ENCODE measurements around the gene LMNA.

DNA sequence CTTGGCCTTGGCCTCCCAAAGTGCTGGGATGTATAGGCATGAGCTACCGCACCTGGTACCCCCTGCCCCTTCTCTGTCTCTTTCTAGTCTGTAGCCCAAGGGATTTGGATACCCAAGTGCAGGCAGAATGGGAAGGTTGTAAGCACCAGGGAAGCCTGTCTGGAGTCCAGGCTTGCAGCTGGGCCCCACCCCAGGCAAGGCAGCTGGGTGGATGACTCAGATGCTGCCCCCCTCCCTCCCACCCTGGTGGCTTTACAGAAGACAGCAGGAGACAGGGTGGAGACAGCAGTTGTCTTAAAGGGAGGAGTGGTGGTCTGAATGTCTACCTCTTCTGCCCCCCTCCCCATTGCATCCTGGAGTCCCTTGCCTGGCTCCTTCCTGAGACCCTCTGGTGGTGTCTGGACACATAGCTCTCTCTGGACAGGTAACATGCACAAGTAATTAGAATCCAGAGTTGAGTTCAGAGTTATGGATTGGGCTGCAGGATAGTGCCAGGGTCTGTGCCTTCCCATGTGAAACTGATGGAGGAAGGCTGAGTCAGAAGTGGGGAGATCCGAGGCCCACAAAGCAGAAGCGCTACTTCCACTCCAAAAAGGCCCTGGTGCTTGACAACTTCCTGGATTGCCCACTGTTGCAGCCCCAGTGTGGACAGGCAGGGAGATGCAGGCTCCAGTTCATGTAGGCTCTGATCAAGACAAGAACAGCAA, 5.1 kb downstream of the LMNA start:
- TF ChIP-seq CTCF (IDR thresholded peaks at IDR 0.05) (peak; percentile 9), EZH2 (IDR thresholded peaks at IDR 0.05; ENCODE audit: borderline replicate concordance, insufficient read depth, low read depth, low read length, poor library complexity, severe bottlenecking) (no peak)
